ENCODE results near the gene HSPA6.
"Not testable (repeated sequence)": the region's sequence is repeated elsewhere in the genome, so short reads cannot be mapped to it uniquely, and the experiment has no call there.

GRCh38 chr1:161550942-161551341, 26.6 kb downstream of the HSPA6 start:
- TF ChIP-seq CTCF, POLR2A (IDR thresholded peaks at IDR 0.05): not testable (repeated sequence)
